DOHH2 (cell line): ENCODE data around the gene CELF5.

Source experiments
- CTCF ChIP-seq: fragments of 200-600 bp; sonication (generic); IDR thresholded peaks from one replicate; pipeline ENCODE4 v1.5.1; 2014; ENCODE audit warnings: antibody characterized with exemption, mild to moderate bottlenecking, low read depth, low read length; ENCODE audit not compliant: poor library complexity, severe bottlenecking
- EZH2phosphoT487 ChIP-seq: fragments of 200-600 bp; sonication (generic); IDR thresholded peaks from 2 replicates; pipeline ENCODE4 v1.6.1; 2017; ENCODE audit warnings: borderline replicate concordance, mild to moderate bottlenecking, antibody characterized with exemption, low read length, moderate library complexity, mixed read lengths

- TF ChIP-seq CTCF (no peak), EZH2phosphoT487 (no peak)
Observed at GRCh38 chr19:3336351-3336679, 111.9 kb downstream of the CELF5 start.
